HG02571 (cell line): ENCODE measurements around the gene CATSPER4.

Source experiments
- ATAC-seq: cut with Tn5 transposase; IDR thresholded peaks from one replicate; pipeline ENCODE4 v1.9.1; 2021; ENCODE audit warnings: mild to moderate bottlenecking, moderate library complexity; ENCODE audit not compliant: unreplicated experiment

CATSPER4 gene

GRCh38 chr1:26164036-26164860 lies 26.2 kb upstream of the CATSPER4 start:
- no peak for ATAC-seq

GRCh38 chr1:26164861-26165842 lies 25.2 kb upstream of the CATSPER4 start:
- ATAC-seq, result no peak

GRCh38 chr1:26166719-26167281 lies 23.6 kb upstream of the CATSPER4 start:
- ATAC-seq, result no peak

GRCh38 chr1:26168410-26169197 lies 21.8 kb upstream of the CATSPER4 start, which contains the start of gene C1orf232:
Gene C1orf232, minus strand, starts transcription at chr1:26168963. Its CDS starts 464 bp downstream, at chr1:26168499.
- no peak for ATAC-seq

GRCh38 chr1:26169198-26169554 lies 21.2 kb upstream of the CATSPER4 start:
- ATAC-seq, result no peak

DNA sequence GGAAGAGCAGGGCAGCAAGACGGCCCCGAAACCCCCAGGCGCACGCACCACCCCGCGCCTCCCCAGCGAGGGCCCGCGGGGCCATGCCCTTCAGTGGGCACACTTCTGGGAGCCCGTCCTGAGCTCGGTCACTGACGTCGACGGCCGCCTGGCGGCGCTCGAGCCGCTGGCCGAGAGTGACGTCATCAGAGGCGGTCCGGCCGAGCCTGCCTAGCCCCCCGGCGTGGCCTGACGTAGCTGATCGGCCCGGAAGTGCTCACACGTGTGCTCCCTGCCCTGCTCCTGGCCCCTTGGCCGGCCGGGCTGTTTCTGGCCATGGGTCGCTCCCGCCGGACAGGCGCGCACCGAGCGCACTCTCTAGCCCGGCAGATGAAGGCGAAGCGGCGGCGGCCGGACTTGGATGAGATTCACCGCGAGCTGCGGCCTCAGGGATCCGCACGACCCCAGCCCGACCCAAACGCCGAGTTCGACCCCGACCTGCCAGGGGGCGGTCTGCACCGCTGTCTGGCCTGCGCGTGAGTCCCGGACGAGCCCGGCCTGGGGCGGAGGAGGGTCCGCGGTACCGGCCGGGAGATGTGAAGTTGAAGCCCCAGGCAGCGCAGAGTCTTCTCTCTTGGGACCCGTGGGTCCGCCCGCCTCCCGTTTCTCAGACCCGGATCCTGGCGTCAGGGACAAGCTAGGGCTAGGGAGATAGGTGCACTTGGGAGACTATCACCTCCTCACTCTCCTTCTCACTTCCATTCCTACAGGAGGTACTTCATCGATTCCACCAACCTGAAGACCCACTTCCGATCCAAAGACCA lies 20.5 kb upstream of the CATSPER4 start, which contains the start of gene ZNF593:
ZNF593 (plus strand) TSS at position 240 of the 803 bp plus-strand sequence; CDS start at position 316, 76 bp downstream.
- peak; percentile 85 for ATAC-seq

GRCh38 chr1:26170472-26170821 lies 20.0 kb upstream of the CATSPER4 start:
- ATAC-seq, result no peak

- no peak for ATAC-seq
These were observed 19.0 kb upstream of the CATSPER4 start, which contains the start of gene ZNF593OS for GRCh38 chr1:26171084-26172072. Gene ZNF593OS, minus strand, starts transcription at chr1:26171832. Its CDS starts 171 bp downstream, at chr1:26171661.

DNA sequence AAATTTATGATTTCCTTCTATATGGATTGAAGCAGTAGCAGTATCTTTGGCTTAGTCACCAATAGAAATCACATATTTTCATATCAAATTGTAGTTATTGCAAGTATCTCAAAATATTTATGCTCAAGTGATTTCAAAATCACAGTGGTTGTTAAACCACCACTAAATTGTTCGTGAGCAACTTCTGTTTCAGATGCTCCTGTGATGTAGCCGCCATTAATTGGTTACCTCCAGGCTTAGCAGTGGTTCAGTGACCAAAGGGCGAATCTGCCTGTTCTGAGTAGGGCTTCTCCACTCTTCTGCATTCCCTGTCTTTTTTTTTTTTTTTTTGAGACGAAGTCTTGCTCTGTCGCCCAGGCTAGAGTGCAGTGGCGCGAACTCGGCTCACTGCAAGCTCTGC lies 15.1 kb upstream of the CATSPER4 start:
- no peak for ATAC-seq

DNA sequence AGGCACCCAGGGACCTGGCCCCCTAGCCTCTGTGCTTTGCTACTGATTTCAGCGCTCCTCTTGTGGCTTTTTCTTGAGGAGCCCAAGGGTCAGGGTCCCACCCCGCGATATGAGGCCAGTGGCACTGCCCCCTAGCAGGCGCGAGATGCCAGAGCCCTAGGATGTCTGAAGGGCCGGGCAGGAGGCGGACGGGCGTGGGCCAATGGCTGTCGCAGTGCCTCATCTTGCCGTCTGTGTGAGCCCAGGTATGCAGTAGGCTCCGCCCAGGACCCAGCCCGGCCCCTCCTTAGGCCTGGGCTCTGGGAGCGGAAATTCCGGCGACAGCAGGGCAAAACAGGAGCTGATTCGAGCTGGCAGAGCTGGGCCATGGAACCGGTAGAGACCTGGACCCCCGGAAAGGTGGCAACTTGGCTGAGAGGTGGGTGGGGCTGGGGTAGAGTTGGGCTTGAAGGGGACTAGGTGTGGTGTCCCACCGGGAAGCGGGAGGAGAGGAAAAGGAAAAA lies 13.2 kb upstream of the CATSPER4 start, which contains the start of gene CNKSR1:
CNKSR1 (plus strand) TSS at position 310 of the 503 bp plus-strand sequence; CDS start at position 367, 57 bp downstream.
- no peak for ATAC-seq

GRCh38 chr1:26180010-26180506 lies 10.3 kb upstream of the CATSPER4 start:
- no peak for ATAC-seq

- ATAC-seq, result no peak
These were observed 8.6 kb upstream of the CATSPER4 start for GRCh38 chr1:26181586-26182382.

DNA sequence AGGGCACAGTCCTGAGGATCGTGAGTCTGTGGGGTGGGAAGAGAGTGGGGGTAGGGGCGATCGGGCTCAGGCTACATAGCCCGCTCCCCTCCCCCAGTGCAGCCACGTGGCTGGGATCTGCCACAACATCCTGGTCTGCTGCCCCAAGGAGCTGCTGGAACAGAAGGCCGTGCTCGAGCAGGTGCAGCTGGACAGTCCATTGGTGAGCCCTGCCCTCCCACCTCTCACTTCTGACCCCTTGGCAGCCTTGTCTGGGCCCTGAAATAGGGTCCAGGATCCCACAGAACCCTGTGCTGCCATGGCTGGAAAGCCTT lies 8.1 kb upstream of the CATSPER4 start:
- ATAC-seq, result no peak

- ATAC-seq, result no peak
These were observed 6.3 kb upstream of the CATSPER4 start for GRCh38 chr1:26184086-26184485.

- no peak for ATAC-seq
These were observed 5.5 kb upstream of the CATSPER4 start for GRCh38 chr1:26184883-26185282.

DNA sequence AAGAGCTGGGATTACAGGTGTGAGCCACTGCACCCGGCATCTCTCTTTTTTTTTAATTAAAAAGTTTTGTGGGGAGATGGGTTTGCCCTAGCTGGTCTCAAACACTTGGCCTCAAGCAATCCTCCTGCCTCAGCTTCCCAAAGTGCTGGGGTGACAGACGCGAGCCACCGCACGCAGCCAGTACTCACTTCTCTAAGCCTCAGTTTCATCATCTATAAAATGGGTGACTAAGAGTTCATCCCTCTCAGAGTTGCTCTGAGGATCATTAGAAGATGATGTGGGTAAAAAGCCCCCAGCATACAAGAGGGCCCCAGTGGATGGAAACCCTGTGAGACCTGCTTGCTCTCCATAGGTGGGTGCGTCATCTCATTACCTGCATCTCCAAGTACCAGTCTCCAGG lies 2.5 kb upstream of the CATSPER4 start:
- no peak for ATAC-seq

GRCh38 chr1:26188477-26188876 lies 1.9 kb upstream of the CATSPER4 start:
- ATAC-seq, result no peak
